Activated CD8-positive, alpha-beta T cell treated with anti-CD3 and anti-CD28 coated beads, Interleukin-2, amount 10 ng/mL, durations not matched to agents 7 days and 5 days (primary cell): ENCODE results near the gene KLHL20. TPM values are rescaled to one million over a fixed set of nuclear protein-coding genes. Genes with fewer than 3 reads are reported as not detected.
"Not testable (repeated sequence)": the region's sequence is repeated elsewhere in the genome, so short reads cannot be mapped to it uniquely, and the experiment has no call there.

Experiments used
- ATAC-seq: fragments of 150-1000 bp; cut with Tn5 transposase; one replicate; pipeline ENCODE4 v1.10.0; 2021; ENCODE audit warnings: moderate library complexity
- CTCF ChIA-PET: fragments of 350-600 bp; sonication (Branson Sonifier 250); formaldehyde crosslinking; loops from one replicate; lab custom pipeline; 2021; ENCODE audit warnings: antibody characterized with exemption; lab: Charles Lee
- POLR2A ChIA-PET: fragments of 350-600 bp; sonication (Branson Sonifier 250); formaldehyde crosslinking; loops from one replicate; lab custom pipeline; 2021; ENCODE audit warnings: antibody characterized with exemption; lab: Charles Lee
- DNase-seq: peaks from one replicate; pipeline ENCODE4 v3.0.0-alpha.2; 2020
- H3K27ac Mint-ChIP-seq: one replicate; pipeline ENCODE4 v1.8.0; 2021; ENCODE audit warnings: mild to moderate bottlenecking, mixed read lengths
- H3K27me3 Mint-ChIP-seq: one replicate; pipeline ENCODE4 v1.8.0; 2021; ENCODE audit warnings: low read depth, mixed read lengths
- H3K36me3 Mint-ChIP-seq: one replicate; pipeline ENCODE4 v1.8.0; 2021; ENCODE audit warnings: low read depth, mixed read lengths
- H3K4me1 Mint-ChIP-seq: one replicate; pipeline ENCODE4 v1.8.0; 2021; ENCODE audit warnings: low read depth, mixed read lengths
- H3K4me3 Mint-ChIP-seq: one replicate; pipeline ENCODE4 v1.8.0; 2021; ENCODE audit warnings: mild to moderate bottlenecking, mixed read lengths
- H3K9me3 Mint-ChIP-seq: one replicate; pipeline ENCODE4 v1.8.0; 2022; ENCODE audit warnings: mixed read lengths; ENCODE audit not compliant: insufficient read depth
- total RNA-seq, 2 experiments: library from RNA; stranded (reverse); gene quantifications; one replicate each; pipeline ENCODE4 v1.2.3, GENCODE V29; 2021

Gene KLHL20, protein sequence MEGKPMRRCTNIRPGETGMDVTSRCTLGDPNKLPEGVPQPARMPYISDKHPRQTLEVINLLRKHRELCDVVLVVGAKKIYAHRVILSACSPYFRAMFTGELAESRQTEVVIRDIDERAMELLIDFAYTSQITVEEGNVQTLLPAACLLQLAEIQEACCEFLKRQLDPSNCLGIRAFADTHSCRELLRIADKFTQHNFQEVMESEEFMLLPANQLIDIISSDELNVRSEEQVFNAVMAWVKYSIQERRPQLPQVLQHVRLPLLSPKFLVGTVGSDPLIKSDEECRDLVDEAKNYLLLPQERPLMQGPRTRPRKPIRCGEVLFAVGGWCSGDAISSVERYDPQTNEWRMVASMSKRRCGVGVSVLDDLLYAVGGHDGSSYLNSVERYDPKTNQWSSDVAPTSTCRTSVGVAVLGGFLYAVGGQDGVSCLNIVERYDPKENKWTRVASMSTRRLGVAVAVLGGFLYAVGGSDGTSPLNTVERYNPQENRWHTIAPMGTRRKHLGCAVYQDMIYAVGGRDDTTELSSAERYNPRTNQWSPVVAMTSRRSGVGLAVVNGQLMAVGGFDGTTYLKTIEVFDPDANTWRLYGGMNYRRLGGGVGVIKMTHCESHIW
- total RNA-seq = 10 to 100 TPM; 18.3 to 22.3 TPM

DNA sequence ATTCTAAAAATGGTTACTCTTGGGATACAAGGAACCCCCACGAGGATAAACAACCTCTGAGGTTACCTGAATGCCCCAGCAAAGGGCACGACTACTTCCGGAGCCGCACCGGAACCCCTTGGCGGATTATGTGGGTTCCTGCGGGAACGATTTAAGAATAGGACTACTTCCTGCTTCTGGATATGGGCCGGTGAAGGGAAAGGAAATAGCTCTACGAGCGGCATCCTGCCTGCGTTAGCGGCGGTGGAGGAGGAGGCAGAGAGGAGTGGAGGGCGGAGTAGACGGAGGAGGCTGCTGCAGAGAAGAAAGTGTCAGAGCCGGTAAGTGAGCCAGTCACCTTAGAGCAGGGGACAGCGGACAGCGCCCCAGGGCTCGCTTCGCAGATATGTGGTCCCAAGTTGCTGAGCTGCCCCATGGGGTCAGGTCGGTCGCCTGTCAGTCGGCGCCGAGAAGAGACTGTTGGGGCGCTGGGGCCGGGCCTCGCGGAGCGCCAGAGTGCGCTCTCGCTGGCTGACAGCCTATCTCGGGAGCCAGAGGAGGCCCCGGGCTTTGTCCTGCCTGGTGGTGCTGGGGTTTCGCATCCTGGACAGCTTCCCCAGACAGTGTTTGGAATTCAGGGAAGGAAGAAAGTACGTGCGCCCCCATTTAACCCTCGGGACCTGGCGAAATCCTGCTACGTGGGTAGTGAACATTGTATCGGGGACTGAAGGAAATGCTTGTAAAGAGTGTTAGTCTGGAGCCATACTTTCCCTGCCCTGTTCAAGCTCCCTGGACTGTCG lies at the start of gene KLHL20:
TSS of gene KLHL20 (plus strand) at position 223 of the 779 bp plus-strand sequence. CDS start 1,063 bp downstream, outside the sequence.
- CTCF ChIA-PET = interaction anchor here (0.7 to 5.4 kb wide), 8 partner anchors 8 to 548 kb away, joined by 3 to 38 read pairs (median 4); partner anchors contain the start of genes CENPL, DARS2 and ZBTB37

DNA sequence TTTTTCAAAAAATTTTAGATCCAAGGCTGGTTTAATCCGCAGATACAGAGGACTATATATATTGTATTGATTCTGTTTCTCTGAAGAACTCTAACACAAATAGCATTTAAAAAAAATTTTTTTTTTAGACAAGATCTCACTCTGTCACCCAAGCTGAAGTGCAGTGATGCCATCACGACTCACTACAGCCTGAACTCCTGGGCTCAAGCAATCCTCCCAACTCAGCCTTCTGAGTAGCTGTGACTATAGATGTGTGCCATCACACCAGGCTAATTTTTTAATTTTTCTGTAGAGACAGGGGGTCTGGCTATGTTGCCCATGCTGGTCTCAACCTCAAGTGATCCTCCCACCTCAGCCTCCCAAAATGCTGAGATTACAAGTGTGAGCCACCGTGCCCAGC lies 48.1 kb upstream of the KLHL20 start:
- Mint-ChIP-seq H3K27me3 (peaks cover 23% of the 10 kb centered on the region), H3K36me3 (no peaks in the 10 kb centered on the region), H3K4me3 (no peak overlapping the region), H3K27ac (no peak overlapping the region), H3K9me3 (no peaks in the 10 kb centered on the region), H3K4me1 (peaks cover 19% of the 10 kb centered on the region)
- CTCF ChIA-PET = no interaction called here
- no peak for ATAC-seq
- POLR2A ChIA-PET = no interaction called here
- DNase-seq = no peak

More for the DNA sequence above, at the start of gene KLHL20:
- Mint-ChIP-seq H3K9me3 (peaks cover 7% of the 10 kb centered on the region), H3K27me3 (peaks cover 15% of the 10 kb centered on the region), H3K27ac (peak within 1 kb of the TSS; percentile 96), H3K4me1 (peaks cover 24% of the 10 kb centered on the region), H3K4me3 (peak within 1 kb of the TSS; percentile 90), H3K36me3 (peaks cover 20% of the 10 kb centered on the region)
- POLR2A ChIA-PET = interaction anchor here (0.8 to 2.5 kb wide), 11 partner anchors 31 to 1085 kb away, joined by 3 to 28 read pairs (median 4); partner anchors contain the start of genes CENPL, DARS2, GAS5 and PRDX6
- peak; percentile 92 for DNase-seq
- peak; percentile 99 for ATAC-seq

DNA sequence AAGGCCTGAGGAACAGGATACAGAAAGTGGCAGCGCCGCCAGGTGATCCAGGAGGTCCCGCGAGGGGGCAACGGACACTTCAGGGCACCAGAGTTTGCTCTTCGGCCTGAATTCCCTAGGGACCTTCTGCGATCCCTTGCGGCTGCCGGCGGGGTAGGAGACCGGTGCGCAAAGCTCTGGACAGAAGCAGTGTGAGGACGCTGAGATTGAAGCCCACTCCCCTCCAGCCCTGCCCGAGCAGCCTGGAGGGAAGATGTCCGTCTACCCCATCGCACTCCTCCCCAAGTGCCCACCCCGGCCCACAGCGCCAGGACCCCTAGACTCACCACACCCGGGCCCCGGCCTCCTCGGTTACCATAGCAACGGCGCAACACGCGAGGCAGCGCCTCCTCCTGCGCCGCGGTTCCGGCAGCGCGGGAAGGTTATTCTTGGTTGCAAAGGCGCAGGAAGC lies 45.3 kb upstream of the KLHL20 start, which contains the start of gene ANKRD45:
TSS of gene ANKRD45 (minus strand) at position 361 of the 451 bp plus-strand sequence. CDS start 10,433 bp downstream, outside the sequence.
- H3K27ac Mint-ChIP-seq = no peak within 1 kb of the TSS
- ChIA-PET CTCF (no interaction called here), POLR2A (no interaction called here)
- H3K4me1 Mint-ChIP-seq = peaks cover 19% of the 10 kb centered on the region
- H3K36me3 Mint-ChIP-seq = no peaks in the 10 kb centered on the region
- peak within 1 kb of the TSS; percentile 49 for H3K4me3 Mint-ChIP-seq
- H3K9me3 Mint-ChIP-seq = no peaks in the 10 kb centered on the region
- ATAC-seq = peak; percentile 55
- peak; percentile 39 for DNase-seq
- peaks cover 23% of the 10 kb centered on the region for H3K27me3 Mint-ChIP-seq

DNA sequence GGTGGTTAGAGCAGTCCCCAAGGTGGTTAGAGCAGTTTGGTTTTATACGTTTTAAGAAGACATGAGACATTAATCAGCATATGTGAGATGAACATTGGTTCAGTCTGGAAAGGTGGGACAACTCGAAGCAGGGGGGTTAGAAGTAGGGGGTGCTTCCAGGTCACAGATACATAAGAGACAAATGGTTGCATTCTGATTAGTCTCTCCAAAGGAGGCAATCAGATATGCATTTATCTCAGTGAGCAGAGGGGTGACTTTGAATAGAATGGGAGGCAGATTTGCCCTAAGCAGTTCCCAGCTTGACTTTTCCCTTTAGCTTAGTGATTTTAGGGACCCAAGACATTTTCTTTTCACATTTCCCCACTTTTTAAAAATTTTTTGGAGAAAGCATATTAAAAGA lies 40.3 kb upstream of the KLHL20 start:
- H3K27ac Mint-ChIP-seq, POLR2A ChIA-PET, ATAC-seq, H3K4me3 Mint-ChIP-seq, DNase-seq, H3K9me3 Mint-ChIP-seq, H3K36me3 Mint-ChIP-seq, H3K27me3 Mint-ChIP-seq: not testable (repeated sequence)
- CTCF ChIA-PET = interaction anchor here (1.0 kb wide), 1 partner anchor 9 kb away, joined by 3 read pairs; no protein-coding TSS in a partner anchor
- H3K4me1 Mint-ChIP-seq = peaks cover 14% of the 10 kb centered on the region

DNA sequence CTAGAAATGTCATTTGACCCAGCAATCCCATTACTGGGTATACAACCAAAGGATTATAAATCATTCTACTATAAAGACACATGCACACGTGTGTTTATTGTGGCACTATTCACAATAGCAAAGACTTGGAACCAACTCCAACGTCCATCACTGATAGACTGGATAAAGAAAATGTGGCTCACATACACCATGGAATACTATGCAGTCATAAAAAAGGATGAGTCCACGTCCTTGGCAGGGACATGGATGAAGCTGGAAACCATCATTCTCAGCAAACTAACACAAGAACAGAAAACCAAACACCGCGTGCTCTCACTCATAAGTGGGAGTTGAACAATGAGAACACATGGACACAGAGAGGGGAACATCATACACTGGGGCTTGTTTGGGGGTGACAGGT lies 34.6 kb upstream of the KLHL20 start:
- H3K27ac Mint-ChIP-seq, H3K4me3 Mint-ChIP-seq, H3K4me1 Mint-ChIP-seq, CTCF ChIA-PET, H3K27me3 Mint-ChIP-seq, ATAC-seq, H3K9me3 Mint-ChIP-seq, POLR2A ChIA-PET, H3K36me3 Mint-ChIP-seq, DNase-seq: not testable (repeated sequence)

DNA sequence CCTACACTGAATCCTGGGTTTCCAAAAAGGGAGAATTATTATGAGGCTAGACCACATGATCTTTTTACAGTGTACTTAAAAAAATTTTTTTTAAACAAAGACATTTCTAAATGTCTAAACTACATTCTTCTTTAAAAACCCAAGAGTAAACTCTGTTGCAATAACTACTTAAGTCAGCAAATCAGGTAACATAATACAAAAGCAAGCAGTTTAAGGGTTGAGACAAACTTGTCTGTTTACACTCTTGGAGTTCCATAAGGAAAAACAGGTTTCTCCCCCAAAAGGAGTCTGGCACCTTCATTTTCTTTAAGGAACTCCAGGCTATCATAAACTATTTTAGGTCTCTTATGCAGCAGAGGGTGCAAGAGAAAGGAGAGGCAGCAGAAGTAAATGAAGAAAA lies 32.6 kb upstream of the KLHL20 start:
- no peaks in the 10 kb centered on the region for H3K27me3 Mint-ChIP-seq
- no peaks in the 10 kb centered on the region for H3K4me1 Mint-ChIP-seq
- no peak overlapping the region for H3K27ac Mint-ChIP-seq
- ATAC-seq (no peak), DNase-seq (no peak)
- no peaks in the 10 kb centered on the region for H3K36me3 Mint-ChIP-seq
- POLR2A ChIA-PET = no interaction called here
- CTCF ChIA-PET = interaction anchor here (1.2 kb wide), 1 partner anchor 252 kb away, joined by 3 read pairs; no protein-coding TSS in a partner anchor
- H3K4me3 Mint-ChIP-seq = no peak overlapping the region
- peaks cover 3% of the 10 kb centered on the region for H3K9me3 Mint-ChIP-seq

DNA sequence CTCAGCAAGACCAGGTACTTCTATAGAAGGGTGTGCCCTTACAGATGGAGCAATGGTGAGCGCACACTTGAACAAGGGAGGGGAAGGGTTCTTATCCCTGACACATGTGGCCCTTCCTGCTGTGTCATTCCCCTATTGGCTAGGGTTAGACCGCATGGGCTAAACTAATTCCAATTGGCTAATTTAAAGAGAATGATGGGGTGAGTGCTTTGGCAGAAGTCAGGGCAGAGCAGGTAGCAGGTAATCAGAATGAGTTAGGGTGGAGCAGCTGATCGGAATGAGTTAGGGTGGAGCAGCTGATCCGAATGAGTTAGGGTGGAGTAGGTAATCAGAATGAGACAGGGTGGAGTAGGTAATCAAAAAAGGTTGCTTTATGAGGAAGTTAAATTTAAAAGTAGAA lies 30.9 kb upstream of the KLHL20 start:
- not testable (repeated sequence) for H3K4me3 Mint-ChIP-seq, ATAC-seq, H3K9me3 Mint-ChIP-seq, H3K36me3 Mint-ChIP-seq, H3K27ac Mint-ChIP-seq, H3K4me1 Mint-ChIP-seq, DNase-seq, H3K27me3 Mint-ChIP-seq
- ChIA-PET CTCF (interaction anchor here (0.6 kb wide), 1 partner anchor 576 kb away, joined by 3 read pairs; no protein-coding TSS in a partner anchor), POLR2A (interaction anchor here (0.8 kb wide), 1 partner anchor 32 kb away, joined by 3 read pairs; no protein-coding TSS in a partner anchor)

DNA sequence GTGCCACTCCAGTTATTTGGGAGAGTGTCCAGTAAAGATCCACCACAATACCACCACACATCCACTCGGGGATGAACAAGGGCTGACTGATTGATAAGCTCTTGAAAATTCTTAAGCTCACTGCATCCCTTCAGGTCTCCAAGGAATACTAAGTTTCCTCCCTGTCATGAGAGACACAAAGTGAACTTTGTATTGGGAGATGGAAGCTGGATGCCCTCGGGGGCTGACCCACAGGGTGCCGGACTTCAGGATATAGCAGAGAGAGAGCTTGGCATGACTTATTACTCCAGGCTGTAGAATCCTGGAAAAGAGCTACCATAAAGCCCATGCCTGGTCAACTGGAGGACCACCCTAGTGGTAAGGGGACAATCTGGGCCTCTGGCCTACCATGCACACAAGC lies 29.7 kb upstream of the KLHL20 start:
- H3K27me3 Mint-ChIP-seq, H3K36me3 Mint-ChIP-seq, H3K27ac Mint-ChIP-seq, H3K4me3 Mint-ChIP-seq, POLR2A ChIA-PET, H3K4me1 Mint-ChIP-seq, DNase-seq, CTCF ChIA-PET, H3K9me3 Mint-ChIP-seq, ATAC-seq: not testable (repeated sequence)

DNA sequence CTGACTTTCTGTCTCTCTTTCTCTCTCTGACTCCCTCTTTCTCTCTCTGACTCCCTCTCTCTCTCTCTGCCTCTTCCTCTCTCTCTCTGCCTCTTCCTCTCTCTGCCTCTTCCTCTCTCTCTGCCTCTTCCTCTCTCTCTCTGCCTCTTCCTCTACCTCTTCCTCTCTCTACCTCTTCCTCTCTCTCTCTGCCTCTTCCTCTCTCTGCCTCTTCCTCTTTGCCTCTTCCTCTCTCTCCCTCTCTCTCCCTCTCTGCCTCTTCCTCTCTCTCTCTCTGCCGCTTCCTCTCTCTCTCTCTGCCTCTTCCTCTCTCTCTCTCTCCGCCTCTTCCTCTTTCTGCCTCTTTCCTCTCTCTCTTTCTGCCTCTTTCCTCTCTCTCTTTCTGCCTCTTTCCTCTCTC lies 26.5 kb upstream of the KLHL20 start:
- Mint-ChIP-seq H3K4me1 (peaks cover 8% of the 10 kb centered on the region), H3K27ac (peak overlapping the region; percentile 73), H3K9me3 (no peaks in the 10 kb centered on the region), H3K4me3 (no peak overlapping the region), H3K27me3 (no peaks in the 10 kb centered on the region), H3K36me3 (no peaks in the 10 kb centered on the region)
- ATAC-seq (no peak), DNase-seq (no peak)
- POLR2A ChIA-PET = no interaction called here
- CTCF ChIA-PET = no interaction called here

DNA sequence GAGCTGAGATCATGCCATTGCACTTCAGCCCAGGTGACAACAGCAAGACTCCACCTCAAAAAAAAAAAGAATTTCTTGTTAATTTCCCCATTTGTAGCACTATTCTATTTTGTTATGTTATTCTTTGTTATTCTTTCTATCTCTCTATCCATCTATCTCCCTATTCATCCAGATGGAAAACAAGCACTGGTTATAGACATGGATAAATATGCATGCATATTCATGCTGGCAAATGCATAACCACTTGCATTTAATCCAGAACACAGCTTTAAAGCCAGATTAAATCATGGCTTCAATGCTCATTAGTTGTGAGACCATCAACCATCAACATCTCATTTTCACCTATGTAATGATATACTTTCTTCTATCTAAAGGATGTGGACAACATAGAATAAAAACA lies 21.5 kb upstream of the KLHL20 start:
- POLR2A ChIA-PET = no interaction called here
- no peaks in the 10 kb centered on the region for H3K36me3 Mint-ChIP-seq
- no peaks in the 10 kb centered on the region for H3K9me3 Mint-ChIP-seq
- CTCF ChIA-PET = no interaction called here
- H3K27me3 Mint-ChIP-seq = peaks cover 10% of the 10 kb centered on the region
- H3K4me1 Mint-ChIP-seq = peaks cover 5% of the 10 kb centered on the region
- no peak overlapping the region for H3K4me3 Mint-ChIP-seq
- DNase-seq (no peak), ATAC-seq (no peak)
- H3K27ac Mint-ChIP-seq = no peak overlapping the region

DNA sequence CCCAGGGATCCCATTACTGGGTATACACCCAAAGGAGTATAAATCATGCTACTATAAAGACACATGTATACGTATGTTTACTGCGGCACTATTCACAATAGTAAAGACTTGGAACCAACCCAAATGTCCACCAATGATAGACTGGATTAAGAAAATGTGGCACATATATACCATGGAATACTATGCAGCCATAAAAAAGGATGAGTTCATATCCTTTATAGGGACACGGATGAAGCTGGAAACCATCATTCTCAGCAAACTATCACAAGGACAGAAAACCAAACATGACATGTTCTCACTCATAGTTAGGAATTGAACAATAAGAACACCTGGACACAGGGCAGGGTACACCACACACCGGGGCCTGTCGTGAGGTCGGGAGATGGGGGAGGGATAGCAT lies 13.5 kb upstream of the KLHL20 start:
- H3K36me3 Mint-ChIP-seq, H3K9me3 Mint-ChIP-seq, ATAC-seq, H3K27ac Mint-ChIP-seq, CTCF ChIA-PET, POLR2A ChIA-PET, H3K4me1 Mint-ChIP-seq, DNase-seq, H3K4me3 Mint-ChIP-seq: not testable (repeated sequence)
- peaks cover 22% of the 10 kb centered on the region for H3K27me3 Mint-ChIP-seq
